Kidney (tissue), 14 donors: ENCODE results near the gene YOD1. TPM values are rescaled to one million over a fixed set of nuclear protein-coding genes. Genes with fewer than 3 reads are reported as not detected.
A peak's percentile ranks its signal among the peaks of the same experiment; 100 is the strongest.

Experiments
- DNase-seq, 5 donors: peaks; one replicate each; pipeline ENCODE4 v3.0.0-alpha.2; 2013 to 2020
- FAIRE-seq: peaks from 2 replicates; lab custom pipeline; 2012; peaks lifted over from hg19 to GRCh38; lab: Jason Lieb, UNC
- H3K27ac ChIP-seq, 2 donors: one replicate each; pipeline ENCODE4 v1.7.0; 2013; ENCODE audit warnings: low read depth in 2 of 2, low read length in 2 of 2, inconsistent platforms in 1 of 2
- H3K27me3 ChIP-seq: one replicate; pipeline ENCODE4 v1.7.1; 2013; ENCODE audit warnings: low read length, inconsistent platforms; ENCODE audit not compliant: control insufficient read depth, insufficient read depth
- H3K36me3 ChIP-seq, 3 donors: one replicate each; pipeline versions ENCODE4 v1.7.0 to v1.7.1; 2013; ENCODE audit warnings: low read length in 3 of 3, control low read depth in 1 of 3, inconsistent platforms in 1 of 3; ENCODE audit not compliant: insufficient read depth in 3 of 3, control insufficient read depth in 2 of 3
- H3K4me1 ChIP-seq, 3 donors: one replicate each; pipeline versions ENCODE4 v1.7.0 to v1.7.1; 2013; ENCODE audit warnings: low read length in 3 of 3, inconsistent platforms in 1 of 3, low read depth in 1 of 3; ENCODE audit not compliant: control insufficient read depth in 2 of 3, insufficient read depth in 2 of 3
- H3K4me3 ChIP-seq, 3 donors: one replicate each; pipeline versions ENCODE4 v1.7.0 to v1.8.1; 2013; ENCODE audit warnings: low read length in 3 of 3, control low read depth in 1 of 3, inconsistent platforms in 1 of 3
- H3K9ac ChIP-seq, 3 donors: one replicate each; pipeline versions ENCODE4 v1.7.0 to v1.7.1; 2013; ENCODE audit warnings: low read length in 3 of 3, control low read depth in 1 of 3, inconsistent platforms in 1 of 3
- H3K9me3 ChIP-seq, 3 donors: one replicate each; pipeline versions ENCODE4 v1.7.0 to v1.7.1; 2013; ENCODE audit warnings: low read length in 3 of 3, control low read depth in 1 of 3, inconsistent platforms in 1 of 3; ENCODE audit not compliant: control insufficient read depth in 2 of 3, insufficient read depth in 1 of 3
- intact Hi-C: fragments of 100-400 bp; cut with DNase I; formaldehyde crosslinking; loops from one replicate; pipeline ENCODE4 v1.11.1; 2022
- polyA plus RNA-seq: library from polyadenylated mRNA; stranded (reverse); fragments of 350-450 nt; fragmentation: Illumina TruSeq; extraction: RNeasy Lipid Tissue Mini Kit (QIAGEN cat#74804); gene quantifications from one replicate; pipeline ENCODE4 v1.2.3, GENCODE V29; 2014; ENCODE audit warnings: low read depth, low replicate concordance; ENCODE audit not compliant: insufficient read depth
- total RNA-seq: library from RNA; stranded (reverse); fragmentation: NEBNext Ultra II Directional; extraction: Animal tissue kit (Norgen Biotek cat#: 25700); gene quantifications from one replicate; pipeline ENCODE4 v1.2.1, GENCODE V29; 2021
- TF ChIP-seq, protein P1 (sequence below): IDR thresholded peaks from 3 replicates; pipeline ENCODE4 v1.5.1; 2012; ENCODE audit warnings: mild to moderate bottlenecking, moderate library complexity, borderline replicate concordance; ENCODE audit not compliant: insufficient read depth; ENCODE audit errors: extremely low read depth
- donor health status: control.
- donor health status: control.
- donor health status: control.
- donor health status: control.
- donor health status: control.
- donor health status: DM: yes; HTN: yes; CAD: no.
- donor health status: Normal renal cell carcinoma (clear cell type).

YOD1 gene
- total and polyA plus RNA-seq, 2 donors from 2014 or later: 2.7 to 6.2 TPM

DNA sequence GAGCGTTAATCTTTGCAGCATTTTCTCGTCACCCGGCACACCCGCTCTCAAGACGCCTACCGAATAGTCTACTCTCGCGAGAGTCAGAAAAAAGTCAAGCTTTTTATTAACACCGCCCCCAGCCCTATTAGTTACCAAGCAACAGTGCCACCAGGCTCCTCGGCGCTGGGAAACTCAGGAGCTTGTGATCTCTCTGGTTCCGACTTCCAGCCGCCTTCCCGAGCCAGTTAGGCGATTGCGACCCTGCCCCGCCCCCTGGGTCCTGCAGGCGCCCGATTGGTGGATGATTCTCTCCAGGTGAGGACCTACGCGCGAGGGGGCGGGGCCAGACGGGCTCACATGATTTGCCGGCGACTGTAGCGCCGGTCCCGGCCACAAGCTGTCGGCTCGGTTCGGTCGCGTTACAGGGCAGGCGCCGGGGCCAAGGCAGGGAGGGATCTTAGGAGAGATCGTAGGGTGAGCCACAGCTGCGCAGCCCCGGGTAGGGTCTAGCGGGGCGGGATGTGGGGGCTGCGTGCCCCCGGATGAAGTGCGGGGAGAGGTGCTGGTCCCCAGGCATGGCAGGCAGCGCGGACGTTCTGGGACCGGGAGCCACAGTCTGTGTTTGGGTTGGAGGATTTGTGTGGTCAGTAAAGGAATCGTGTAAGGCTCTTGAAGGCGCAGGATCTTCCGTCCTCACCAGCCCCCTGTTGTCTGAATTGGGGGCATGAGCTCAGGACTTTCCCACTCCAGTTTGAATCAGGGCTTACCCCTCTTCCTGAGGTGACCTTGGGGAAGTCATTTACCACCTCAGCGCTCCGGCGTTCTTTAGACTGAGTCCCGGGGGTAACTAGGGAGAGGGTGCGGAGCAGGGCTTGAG, 2.1 kb upstream of the YOD1 start, which contains the start of gene PFKFB2:
PFKFB2 (plus strand) TSS at position 365 of the 859 bp plus-strand sequence. CDS start 1,443 bp downstream, outside the sequence.
- peak within 1 kb of the TSS; percentile 91 to 97 (median 92) for H3K4me3 ChIP-seq
- H3K27ac ChIP-seq: peak within 1 kb of the TSS; percentile 98 to 99
- H3K9me3 ChIP-seq: no peaks in the 10 kb centered on the region
- peaks cover 5 to 11% (median 9%) of the 10 kb centered on the region in 3 donors for H3K36me3 ChIP-seq
- TF ChIP-seq, protein P1, sequence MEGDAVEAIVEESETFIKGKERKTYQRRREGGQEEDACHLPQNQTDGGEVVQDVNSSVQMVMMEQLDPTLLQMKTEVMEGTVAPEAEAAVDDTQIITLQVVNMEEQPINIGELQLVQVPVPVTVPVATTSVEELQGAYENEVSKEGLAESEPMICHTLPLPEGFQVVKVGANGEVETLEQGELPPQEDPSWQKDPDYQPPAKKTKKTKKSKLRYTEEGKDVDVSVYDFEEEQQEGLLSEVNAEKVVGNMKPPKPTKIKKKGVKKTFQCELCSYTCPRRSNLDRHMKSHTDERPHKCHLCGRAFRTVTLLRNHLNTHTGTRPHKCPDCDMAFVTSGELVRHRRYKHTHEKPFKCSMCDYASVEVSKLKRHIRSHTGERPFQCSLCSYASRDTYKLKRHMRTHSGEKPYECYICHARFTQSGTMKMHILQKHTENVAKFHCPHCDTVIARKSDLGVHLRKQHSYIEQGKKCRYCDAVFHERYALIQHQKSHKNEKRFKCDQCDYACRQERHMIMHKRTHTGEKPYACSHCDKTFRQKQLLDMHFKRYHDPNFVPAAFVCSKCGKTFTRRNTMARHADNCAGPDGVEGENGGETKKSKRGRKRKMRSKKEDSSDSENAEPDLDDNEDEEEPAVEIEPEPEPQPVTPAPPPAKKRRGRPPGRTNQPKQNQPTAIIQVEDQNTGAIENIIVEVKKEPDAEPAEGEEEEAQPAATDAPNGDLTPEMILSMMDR: peak; percentile 9
- peak; percentile 84 for FAIRE-seq
- DNase-seq: peak; percentile 99
- H3K4me1 ChIP-seq: peaks cover 5 to 27% (median 16%) of the 10 kb centered on the region in 3 donors
- peak within 1 kb of the TSS; percentile 95 to 97 (median 97) for H3K9ac ChIP-seq
- no peaks in the 10 kb centered on the region for H3K27me3 ChIP-seq
- intact Hi-C loops: no loop called here

DNA sequence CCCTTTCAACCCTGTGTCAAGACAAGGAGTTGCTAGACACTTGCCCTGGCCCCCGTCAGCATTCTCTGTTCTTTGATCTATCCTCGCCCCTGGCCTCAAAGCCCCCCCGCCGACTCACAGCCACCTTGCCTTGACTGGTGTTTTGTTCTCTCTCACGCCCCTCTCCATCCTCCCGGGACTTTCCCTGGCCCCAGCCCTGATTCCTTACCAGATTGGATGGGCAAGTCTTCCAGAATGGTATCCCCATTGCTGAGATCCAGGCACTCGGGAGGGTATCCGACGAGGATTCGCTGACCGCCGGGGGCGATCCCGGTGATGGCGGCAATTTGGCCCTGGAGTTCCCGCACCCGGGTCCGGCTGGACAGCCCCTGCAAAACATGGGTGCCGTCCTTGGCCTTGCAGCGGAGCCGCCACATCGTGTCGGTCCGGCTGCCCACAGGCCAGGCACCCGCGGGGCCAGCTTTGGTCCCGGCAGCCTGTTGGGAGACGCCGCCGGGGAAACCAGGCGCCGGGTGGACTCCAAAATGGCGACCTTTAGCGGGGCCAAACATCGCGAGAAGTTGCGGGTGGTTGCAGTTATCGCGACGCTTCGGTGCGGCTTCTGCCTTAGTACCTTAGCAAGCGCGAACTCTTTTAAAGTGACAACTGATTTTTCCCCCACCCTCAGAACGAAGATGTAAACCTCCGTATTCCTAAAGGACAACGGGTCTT, 373 bp downstream of the YOD1 start:
- no peaks in the 10 kb centered on the region for H3K27me3 ChIP-seq
- FAIRE-seq (no peak), DNase-seq (peak; percentile 92 to 97 (median 96))
- TF ChIP-seq, protein P1: no peak
- H3K4me1 ChIP-seq: peaks cover 5 to 20% (median 10%) of the 10 kb centered on the region in 3 donors
- peak overlapping the region; percentile 67 to 88 (median 74) for H3K9ac ChIP-seq
- no peaks in the 10 kb centered on the region for H3K9me3 ChIP-seq
- H3K4me3 ChIP-seq: peak overlapping the region; percentile 79 to 96 (median 94)
- H3K36me3 ChIP-seq: peaks cover 10 to 11% (median 10%) of the 10 kb centered on the region in 3 donors
- intact Hi-C loops: no loop called here
- peak overlapping the region; percentile 98 to 99 for H3K27ac ChIP-seq

DNA sequence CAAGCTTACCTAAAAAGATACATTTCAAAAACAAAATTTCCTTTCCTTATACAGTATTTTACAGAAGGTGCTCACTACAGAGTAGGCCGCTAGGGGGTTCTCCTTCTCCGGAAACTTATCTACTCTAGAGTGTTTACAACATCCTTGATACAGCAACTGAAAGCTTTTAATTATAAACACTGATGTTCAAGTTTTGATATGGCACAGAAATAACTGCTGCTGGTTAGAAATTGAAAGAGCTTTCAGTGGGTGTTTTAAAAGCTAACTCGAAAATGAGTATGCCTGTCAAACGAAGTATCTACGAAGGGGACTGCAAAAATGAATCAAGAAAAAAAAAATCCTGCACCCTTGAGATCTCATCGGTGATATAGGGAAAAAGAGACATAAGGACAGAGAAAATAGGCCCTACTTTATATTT, 1.0 kb downstream of the YOD1 start:
- peaks cover 10 to 12% (median 10%) of the 10 kb centered on the region in 3 donors for H3K36me3 ChIP-seq
- peak in 4 of 5 donors; percentile 36 to 84 (median 64) for DNase-seq
- no peaks in the 10 kb centered on the region for H3K27me3 ChIP-seq
- no peaks in the 10 kb centered on the region for H3K9me3 ChIP-seq
- H3K4me3 ChIP-seq: peak overlapping the region; percentile 79 to 96 (median 94)
- TF ChIP-seq, protein P1: peak; percentile 69
- H3K4me1 ChIP-seq: peaks cover 5 to 20% (median 9%) of the 10 kb centered on the region in 3 donors
- peak overlapping the region; percentile 98 to 99 for H3K27ac ChIP-seq
- H3K9ac ChIP-seq: peak overlapping the region; percentile 67 to 88 (median 74)
- FAIRE-seq: no peak
- intact Hi-C loops: no loop called here
